HG03571 (cell line): ENCODE data around the gene LILRB3.

Source experiments
- ATAC-seq: cut with Tn5 transposase; IDR thresholded peaks from one replicate; pipeline ENCODE4 v1.9.1; 2021; ENCODE audit not compliant: unreplicated experiment

LILRB3 gene

GRCh38 chr19:54169149-54169740 is 53.6 kb downstream of the LILRB3 start:
- no peak for ATAC-seq

GRCh38 chr19:54168174-54168917 is 54.5 kb downstream of the LILRB3 start:
- no peak for ATAC-seq
